Tongue (tissue), 2 donors: ENCODE results near the gene DHX58. TPM values are rescaled to one million over a fixed set of nuclear protein-coding genes. Genes with fewer than 3 reads are reported as not detected.

Experiments
- DNase-seq: peaks from one replicate; pipeline ENCODE4 v3.0.0-alpha.2; 2015
- total RNA-seq: library from RNA; depleted of rRNA; stranded (reverse); fragments of >200 nt; gene quantifications from one replicate; pipeline ENCODE4 v1.2.3, GENCODE V29; 2014

DHX58 gene
- total RNA-seq, 1 donor from 2014 or later: 14.4 TPM

- no peak for DNase-seq
These were observed 30.9 kb downstream of the DHX58 start for GRCh38 chr17:42081516-42082129.

- no peak for DNase-seq
These were observed 33.0 kb downstream of the DHX58 start for GRCh38 chr17:42079541-42079940.

GRCh38 chr17:42078396-42079043 lies 34.0 kb downstream of the DHX58 start:
- no peak for DNase-seq

- DNase-seq: peak; percentile 61
These were observed 34.8 kb downstream of the DHX58 start for GRCh38 chr17:42077755-42078154.

- no peak for DNase-seq
These were observed 35.5 kb downstream of the DHX58 start for GRCh38 chr17:42076797-42077559.

- DNase-seq: no peak
These were observed 36.7 kb downstream of the DHX58 start for GRCh38 chr17:42075789-42076188.

- DNase-seq: no peak
These were observed 40.0 kb downstream of the DHX58 start for GRCh38 chr17:42072323-42073187.

GRCh38 chr17:42071810-42072209 lies 40.7 kb downstream of the DHX58 start:
- no peak for DNase-seq

- no peak for DNase-seq
These were observed 43.5 kb downstream of the DHX58 start for GRCh38 chr17:42068979-42069378.

- peak; percentile 76 for DNase-seq
These were observed 45.0 kb downstream of the DHX58 start for GRCh38 chr17:42067371-42068091.

GRCh38 chr17:42065201-42065600 lies 47.3 kb downstream of the DHX58 start:
- no peak for DNase-seq

GRCh38 chr17:42062681-42063080 lies 49.8 kb downstream of the DHX58 start:
- no peak for DNase-seq

- DNase-seq: peak; percentile 47
These were observed 50.6 kb downstream of the DHX58 start for GRCh38 chr17:42061646-42062487.

GRCh38 chr17:42060231-42060630 lies 52.3 kb downstream of the DHX58 start:
- no peak for DNase-seq

GRCh38 chr17:42059815-42060214 lies 52.7 kb downstream of the DHX58 start:
- no peak for DNase-seq

GRCh38 chr17:42058063-42058462 lies 54.5 kb downstream of the DHX58 start:
- no peak for DNase-seq

- no peak for DNase-seq
These were observed 55.9 kb downstream of the DHX58 start for GRCh38 chr17:42056635-42057034.

GRCh38 chr17:42055496-42055895 lies 57.0 kb downstream of the DHX58 start:
- DNase-seq: no peak

- no peak for DNase-seq
These were observed 57.5 kb downstream of the DHX58 start for GRCh38 chr17:42055027-42055426.

- DNase-seq: no peak
These were observed 58.6 kb downstream of the DHX58 start for GRCh38 chr17:42053731-42054500.
